Fibroblast of skin of back (primary cell): Measurements from ENCODE around the gene C19orf38.
A peak's percentile ranks its signal among the peaks of the same experiment; 100 is the strongest.

Source experiments
- DNase-seq: peaks from one replicate; pipeline ENCODE4 v3.0.0-alpha.2; 2013

The C19orf38 gene

DNA sequence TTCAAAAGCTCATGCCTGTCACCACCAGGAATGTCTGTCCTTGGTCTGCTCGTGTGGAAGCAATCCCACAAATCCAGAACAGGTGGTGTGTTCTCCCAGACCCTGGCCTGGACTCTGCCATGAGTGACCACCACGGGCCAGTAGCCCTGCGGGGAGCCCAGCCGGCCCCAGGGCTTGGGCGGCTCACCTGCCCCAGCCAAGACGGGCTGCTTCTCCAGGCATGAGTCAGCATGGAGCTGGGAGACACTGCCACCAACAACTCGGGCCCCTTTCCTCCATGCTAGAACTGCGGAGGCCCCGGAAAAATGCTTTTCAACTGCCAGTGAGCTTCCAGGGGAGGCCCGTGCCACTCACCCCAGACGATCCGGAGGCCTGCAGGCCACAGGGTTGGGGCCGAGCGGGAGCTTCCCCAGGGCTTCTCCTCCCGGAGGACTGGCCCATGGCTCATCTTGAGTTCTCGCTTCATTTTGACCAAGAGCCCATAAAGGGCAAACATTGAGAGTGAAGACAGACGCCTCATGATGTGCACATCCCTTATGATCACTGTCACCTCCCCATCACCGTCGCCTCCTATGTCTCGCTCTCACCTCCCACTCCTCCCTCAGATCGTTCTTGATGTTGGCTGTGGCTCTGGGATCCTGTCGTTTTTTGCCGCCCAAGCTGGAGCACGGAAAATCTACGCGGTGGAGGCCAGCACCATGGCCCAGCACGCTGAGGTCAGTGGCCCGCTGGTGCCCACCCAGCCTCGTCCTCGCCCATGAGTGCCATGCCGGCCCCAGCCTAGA lies 63.6 kb downstream of the C19orf38 start:
- DNase-seq: no peak

DNA sequence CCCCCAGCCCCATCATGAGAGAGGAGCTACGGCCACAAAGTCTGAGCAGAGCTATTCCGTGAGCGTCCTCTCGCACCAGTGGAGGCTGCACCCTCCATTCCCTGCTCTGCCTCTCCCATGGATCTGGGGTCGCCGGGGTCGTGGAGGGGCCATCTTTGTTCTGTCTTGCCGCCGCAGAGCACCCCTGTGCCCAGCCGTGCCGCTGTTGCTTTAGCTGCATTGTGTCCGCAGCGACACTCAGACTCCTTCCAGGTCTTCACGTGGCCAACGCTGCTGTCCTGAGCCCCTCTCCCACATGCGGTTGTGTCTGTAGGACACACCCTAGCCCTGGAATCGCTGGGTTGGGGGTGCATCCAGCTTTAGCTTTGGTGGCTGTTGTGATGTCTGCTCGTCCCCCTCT lies 64.4 kb downstream of the C19orf38 start:
- no peak for DNase-seq

DNA sequence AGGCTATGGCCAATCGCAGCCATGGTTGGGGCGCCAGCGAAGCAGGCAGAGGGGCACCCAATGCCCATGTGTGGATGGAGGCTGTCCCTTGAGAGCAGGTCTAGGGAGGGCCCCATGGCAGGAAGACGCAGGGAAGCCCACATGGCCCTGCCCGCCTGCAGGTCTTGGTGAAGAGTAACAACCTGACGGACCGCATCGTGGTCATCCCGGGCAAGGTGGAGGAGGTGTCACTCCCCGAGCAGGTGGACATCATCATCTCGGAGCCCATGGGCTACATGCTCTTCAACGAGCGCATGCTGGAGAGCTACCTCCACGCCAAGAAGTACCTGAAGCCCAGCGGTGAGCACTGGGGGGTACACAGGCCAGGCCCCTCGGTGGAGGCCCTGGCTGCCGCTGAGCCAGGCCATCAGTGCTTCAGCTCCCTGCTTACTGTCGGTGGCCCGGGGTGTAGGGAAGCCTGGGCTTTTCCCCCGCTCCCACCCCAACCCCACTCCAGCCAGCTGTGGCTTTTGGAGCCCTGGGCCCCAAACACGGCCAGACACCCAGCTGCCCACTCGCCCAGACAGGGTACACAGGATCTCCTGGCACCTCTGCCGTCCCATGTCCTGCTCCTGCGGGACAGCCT lies 65.6 kb downstream of the C19orf38 start:
- no peak for DNase-seq

DNA sequence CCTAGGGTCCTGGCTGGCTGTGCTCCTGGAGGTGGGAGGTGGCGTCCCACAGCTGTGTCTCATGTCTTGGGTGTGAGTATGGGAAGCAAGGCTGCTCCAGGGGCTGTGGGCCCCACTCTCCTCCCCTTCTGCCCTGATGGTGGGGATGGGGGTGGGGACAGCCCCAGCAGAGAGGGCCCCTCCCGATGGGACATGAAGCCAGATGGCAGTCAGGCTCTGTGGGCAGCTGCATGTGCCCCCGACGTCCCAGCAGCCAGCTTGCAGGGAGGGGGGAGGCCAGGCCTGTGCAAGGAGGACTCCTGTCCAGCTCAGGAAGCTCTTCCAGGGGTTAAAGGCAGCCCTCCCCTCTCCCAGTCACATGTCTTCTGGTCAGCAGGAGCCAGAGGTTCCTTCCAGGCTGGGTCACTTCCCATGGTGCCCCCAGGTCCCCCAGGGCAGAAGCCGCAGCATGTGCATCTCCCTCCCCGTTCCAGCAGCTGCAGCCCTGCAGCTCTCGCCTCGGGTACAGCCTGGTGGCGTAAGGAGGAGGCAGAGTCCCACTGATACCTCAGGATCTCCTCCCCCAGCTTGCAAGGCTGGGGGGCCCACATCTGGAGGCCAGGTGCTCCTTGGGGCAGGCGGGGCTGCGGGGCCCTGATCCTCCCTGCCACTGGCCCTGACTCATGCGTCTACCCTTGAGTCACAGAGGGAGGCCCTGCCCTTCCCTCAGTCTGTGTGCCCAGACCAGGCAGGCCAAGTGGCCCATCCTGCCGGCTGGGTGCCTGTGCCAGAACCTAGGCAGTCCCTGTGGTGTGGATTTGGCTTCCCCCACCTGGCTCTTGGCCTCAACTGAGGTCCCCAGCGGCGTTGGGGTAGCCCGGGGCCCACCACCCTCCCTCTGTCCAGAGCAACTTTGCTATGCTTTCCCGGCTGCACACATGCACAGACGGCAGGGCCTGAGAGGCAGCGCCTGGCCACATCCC lies 67.2 kb downstream of the C19orf38 start:
- peak; percentile 79 for DNase-seq

DNA sequence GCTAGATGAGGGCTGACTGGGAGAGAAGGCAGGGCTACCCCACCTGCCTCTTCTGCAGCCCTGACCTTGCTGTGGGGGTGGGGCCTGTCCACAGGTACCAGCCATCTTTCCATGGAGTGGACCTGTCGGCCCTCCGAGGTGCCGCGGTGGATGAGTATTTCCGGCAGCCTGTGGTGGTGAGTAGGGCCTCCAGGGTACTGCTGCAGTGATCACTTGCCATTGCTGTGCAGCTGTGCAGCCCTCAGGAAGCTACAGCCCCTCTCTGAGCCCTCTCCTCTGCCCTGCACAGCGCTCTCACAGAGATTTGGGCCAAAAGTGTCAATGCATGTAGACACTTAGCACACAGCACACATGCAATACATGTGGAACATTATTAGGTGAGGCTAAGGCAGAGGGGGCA lies 68.4 kb downstream of the C19orf38 start:
- DNase-seq: no peak

DNA sequence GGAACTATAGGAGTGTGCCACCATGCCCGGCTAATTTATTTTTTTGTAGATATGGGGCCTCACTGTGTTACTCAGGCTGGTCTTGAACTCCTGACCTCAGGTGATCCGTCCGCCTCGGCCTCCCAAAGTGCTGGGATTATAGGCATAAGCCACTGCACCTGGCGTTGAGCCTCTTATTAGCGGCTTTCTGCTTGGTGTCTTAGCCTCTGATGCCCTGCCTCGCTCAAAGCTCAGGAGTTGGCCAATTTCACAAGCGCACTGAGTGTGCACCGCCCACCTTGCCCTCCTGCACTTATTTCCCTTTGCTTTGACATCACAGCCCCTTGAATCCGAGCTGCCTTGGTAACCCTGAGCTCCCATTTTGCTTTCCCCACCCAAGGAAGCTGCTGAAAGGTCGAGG lies 70.1 kb downstream of the C19orf38 start:
- no peak for DNase-seq
